ENCODE results near the gene ABL2.
A peak's percentile ranks its signal among the peaks of the same experiment; 100 is the strongest.

The ABL2 gene

GRCh38 chr1:179128520-179128919 lies 101.0 kb downstream of the ABL2 start:
- Histone ChIP-seq H3K18ac (ENCODE audit: low read length) (no peak overlapping the region), H3K56ac (ENCODE audit: low read length) (no peak overlapping the region), H2BK5ac (ENCODE audit: low read length) (no peak overlapping the region), H2BK15ac (replicated peaks; ENCODE audit: low read depth) (no peak overlapping the region), H3K4me3 (ENCODE audit: low read length) (no peak overlapping the region), H3K4me1 (ENCODE audit: control insufficient read depth, low read depth, low read length) (no peaks in the 10 kb centered on the region), H3K23ac (ENCODE audit: low read length) (no peak overlapping the region), H3K4me2 (ENCODE audit: low read length) (no peak overlapping the region), H3K79me1 (ENCODE audit: low read length) (no peaks in the 10 kb centered on the region), H3K27me3 (ENCODE audit: insufficient read depth, low read length, poor library complexity) (no peaks in the 10 kb centered on the region), H3K27ac (ENCODE audit: low read depth, low read length) (no peak overlapping the region), H3K9ac (ENCODE audit: low read length) (no peak overlapping the region), H4K5ac (ENCODE audit: low read length) (no peak overlapping the region), H2BK120ac (ENCODE audit: low read depth, low read length) (no peak overlapping the region), H3K4ac (ENCODE audit: low read depth, low read length) (no peak overlapping the region), H3K36me3 (ENCODE audit: control insufficient read depth, insufficient read depth, low read length) (no peaks in the 10 kb centered on the region), H4K8ac (ENCODE audit: low read depth, low read length) (no peak overlapping the region), H3K79me2 (ENCODE audit: control insufficient read depth, insufficient read depth, low read length) (no peaks in the 10 kb centered on the region), H2AK5ac (ENCODE audit: low read length) (no peak overlapping the region)
- no peak for DNase-seq
- WGBS (ENCODE audit: extremely low coverage, insufficient coverage, low lambda C conversion rate) = no CpG with 5 or more reads among the region's 4 CpGs

GRCh38 chr1:179127163-179127895 lies 102.1 kb downstream of the ABL2 start:
- no peak overlapping the region for H3K27ac ChIP-seq (ENCODE audit: low read depth, low read length)

GRCh38 chr1:179126338-179127060 lies 103.0 kb downstream of the ABL2 start:
- no peaks in the 10 kb centered on the region for H3K79me2 ChIP-seq (ENCODE audit: control insufficient read depth, insufficient read depth, low read length)

More at GRCh38 chr1:179127163-179127895, 102.1 kb downstream of the ABL2 start:
- H3K27me3 ChIP-seq (ENCODE audit: insufficient read depth, low read length, poor library complexity) = no peaks in the 10 kb centered on the region
- H2AK5ac ChIP-seq (ENCODE audit: low read length) = no peak overlapping the region
- no peaks in the 10 kb centered on the region for H3K79me2 ChIP-seq (ENCODE audit: control insufficient read depth, insufficient read depth, low read length)
- no peak overlapping the region for H3K4ac ChIP-seq (ENCODE audit: low read depth, low read length)
- no peaks in the 10 kb centered on the region for H3K36me3 ChIP-seq (ENCODE audit: control insufficient read depth, insufficient read depth, low read length)
- H2BK5ac ChIP-seq (ENCODE audit: low read length) = no peak overlapping the region
- H3K4me1 ChIP-seq (ENCODE audit: control insufficient read depth, low read depth, low read length) = no peaks in the 10 kb centered on the region
- H3K56ac ChIP-seq (ENCODE audit: low read length) = no peak overlapping the region
- no peak overlapping the region for H4K8ac ChIP-seq (ENCODE audit: low read depth, low read length)
- no peak overlapping the region for H4K5ac ChIP-seq (ENCODE audit: low read length)
- DNase-seq = peak; percentile 28
- WGBS (ENCODE audit: extremely low coverage, insufficient coverage, low lambda C conversion rate) = no CpG with 5 or more reads among the region's 5 CpGs
- H3K23ac ChIP-seq (ENCODE audit: low read length) = no peak overlapping the region
- no peak overlapping the region for H3K18ac ChIP-seq (ENCODE audit: low read length)
- no peak overlapping the region for H3K4me2 ChIP-seq (ENCODE audit: low read length)
- no peak overlapping the region for H3K4me3 ChIP-seq (ENCODE audit: low read length)
- no peak overlapping the region for H3K9ac ChIP-seq (ENCODE audit: low read length)
- H2BK15ac ChIP-seq (replicated peaks; ENCODE audit: low read depth) = no peak overlapping the region
- H2BK120ac ChIP-seq (ENCODE audit: low read depth, low read length) = no peak overlapping the region
- H3K79me1 ChIP-seq (ENCODE audit: low read length) = no peaks in the 10 kb centered on the region

GRCh38 chr1:179124873-179125272 lies 104.6 kb downstream of the ABL2 start:
- Histone ChIP-seq H2AK5ac (ENCODE audit: low read length) (no peak overlapping the region), H2BK120ac (ENCODE audit: low read depth, low read length) (no peak overlapping the region), H2BK15ac (replicated peaks; ENCODE audit: low read depth) (no peak overlapping the region), H3K56ac (ENCODE audit: low read length) (no peak overlapping the region), H4K5ac (ENCODE audit: low read length) (no peak overlapping the region), H2BK5ac (ENCODE audit: low read length) (no peak overlapping the region), H3K36me3 (ENCODE audit: control insufficient read depth, insufficient read depth, low read length) (no peaks in the 10 kb centered on the region), H3K4ac (ENCODE audit: low read depth, low read length) (no peak overlapping the region), H3K27ac (ENCODE audit: low read depth, low read length) (no peak overlapping the region), H3K27me3 (ENCODE audit: insufficient read depth, low read length, poor library complexity) (no peaks in the 10 kb centered on the region), H3K4me3 (ENCODE audit: low read length) (no peak overlapping the region), H3K4me1 (ENCODE audit: control insufficient read depth, low read depth, low read length) (no peaks in the 10 kb centered on the region), H3K79me2 (ENCODE audit: control insufficient read depth, insufficient read depth, low read length) (no peaks in the 10 kb centered on the region), H3K9ac (ENCODE audit: low read length) (no peak overlapping the region), H3K23ac (ENCODE audit: low read length) (no peak overlapping the region), H4K8ac (ENCODE audit: low read depth, low read length) (no peak overlapping the region), H3K79me1 (ENCODE audit: low read length) (no peaks in the 10 kb centered on the region), H3K4me2 (ENCODE audit: low read length) (no peak overlapping the region), H3K18ac (ENCODE audit: low read length) (no peak overlapping the region)
- WGBS (ENCODE audit: extremely low coverage, insufficient coverage, low lambda C conversion rate) = no CpG with 5 or more reads among the region's 1 CpG
- DNase-seq = no peak

More at GRCh38 chr1:179126338-179127060, 103.0 kb downstream of the ABL2 start:
- H4K8ac ChIP-seq (ENCODE audit: low read depth, low read length) = no peak overlapping the region
- H3K23ac ChIP-seq (ENCODE audit: low read length) = no peak overlapping the region
- no peaks in the 10 kb centered on the region for H3K4me1 ChIP-seq (ENCODE audit: control insufficient read depth, low read depth, low read length)
- H3K4me3 ChIP-seq (ENCODE audit: low read length) = no peak overlapping the region
- no peak overlapping the region for H3K4me2 ChIP-seq (ENCODE audit: low read length)
- no peak overlapping the region for H3K27ac ChIP-seq (ENCODE audit: low read depth, low read length)
- H3K56ac ChIP-seq (ENCODE audit: low read length) = no peak overlapping the region
- no peak overlapping the region for H3K4ac ChIP-seq (ENCODE audit: low read depth, low read length)
- no peak overlapping the region for H2AK5ac ChIP-seq (ENCODE audit: low read length)
- no peaks in the 10 kb centered on the region for H3K27me3 ChIP-seq (ENCODE audit: insufficient read depth, low read length, poor library complexity)
- H2BK15ac ChIP-seq (replicated peaks; ENCODE audit: low read depth) = no peak overlapping the region
- no peak overlapping the region for H3K9ac ChIP-seq (ENCODE audit: low read length)
- H3K18ac ChIP-seq (ENCODE audit: low read length) = no peak overlapping the region
- no peak for DNase-seq
- H2BK5ac ChIP-seq (ENCODE audit: low read length) = no peak overlapping the region
- no peaks in the 10 kb centered on the region for H3K36me3 ChIP-seq (ENCODE audit: control insufficient read depth, insufficient read depth, low read length)
- no peak overlapping the region for H2BK120ac ChIP-seq (ENCODE audit: low read depth, low read length)
- no peaks in the 10 kb centered on the region for H3K79me1 ChIP-seq (ENCODE audit: low read length)
- no peak overlapping the region for H4K5ac ChIP-seq (ENCODE audit: low read length)
- WGBS (ENCODE audit: extremely low coverage, insufficient coverage, low lambda C conversion rate) = no CpG with 5 or more reads among the region's 8 CpGs

- Histone ChIP-seq H3K4ac (ENCODE audit: low read depth, low read length) (no peak overlapping the region), H2BK120ac (ENCODE audit: low read depth, low read length) (no peak overlapping the region), H3K79me1 (ENCODE audit: low read length) (no peaks in the 10 kb centered on the region), H3K79me2 (ENCODE audit: control insufficient read depth, insufficient read depth, low read length) (no peaks in the 10 kb centered on the region), H2BK15ac (replicated peaks; ENCODE audit: low read depth) (no peak overlapping the region), H3K9ac (ENCODE audit: low read length) (no peak overlapping the region), H4K8ac (ENCODE audit: low read depth, low read length) (no peak overlapping the region), H2BK5ac (ENCODE audit: low read length) (no peak overlapping the region), H3K4me2 (ENCODE audit: low read length) (no peak overlapping the region), H3K4me3 (ENCODE audit: low read length) (no peak overlapping the region), H3K27me3 (ENCODE audit: insufficient read depth, low read length, poor library complexity) (no peaks in the 10 kb centered on the region), H3K23ac (ENCODE audit: low read length) (no peak overlapping the region), H3K18ac (ENCODE audit: low read length) (no peak overlapping the region), H3K4me1 (ENCODE audit: control insufficient read depth, low read depth, low read length) (no peaks in the 10 kb centered on the region), H3K27ac (ENCODE audit: low read depth, low read length) (no peak overlapping the region), H3K56ac (ENCODE audit: low read length) (no peak overlapping the region), H2AK5ac (ENCODE audit: low read length) (no peak overlapping the region), H4K5ac (ENCODE audit: low read length) (no peak overlapping the region), H3K36me3 (ENCODE audit: control insufficient read depth, insufficient read depth, low read length) (no peaks in the 10 kb centered on the region)
- peak; percentile 55 for DNase-seq
- no CpG with 5 or more reads among the region's 7 CpGs for WGBS (ENCODE audit: extremely low coverage, insufficient coverage, low lambda C conversion rate)
Observed at GRCh38 chr1:179121159-179121938, 108.1 kb downstream of the ABL2 start.
